Esophagus muscularis mucosa (tissue), 4 donors: Measurements from ENCODE around the gene SUPT3H. TPM values are rescaled to one million over a fixed set of nuclear protein-coding genes. Genes with fewer than 3 reads are reported as not detected.

ENCODE experiments used
- DNase-seq: peaks from one replicate; pipeline ENCODE4 v3.0.0-alpha.2; 2017; ENCODE audit errors: extremely low spot score
- H3K27ac ChIP-seq, 4 donors: fragments of 200-600 bp; sonication (generic); replicated peaks in 1 of 4; 1 replicate in 3 of 4; 2 replicates in 1 of 4; pipeline ENCODE4 v1.5.1; 2016 to 2019; ENCODE audit warnings: mild to moderate bottlenecking in 1 of 4
- H3K27me3 ChIP-seq, 4 donors: fragments of 200-600 bp; sonication (generic); one replicate each; pipeline versions ENCODE4 v1.5.1 to v1.6.0; 2016 to 2019
- H3K36me3 ChIP-seq, 4 donors: fragments of 200-600 bp; sonication (generic); one replicate each; pipeline ENCODE4 v1.5.1; 2016 to 2019
- H3K4me1 ChIP-seq, 4 donors: fragments of 200-600 bp; sonication (generic); one replicate each; pipeline ENCODE4 v1.5.1; 2016 to 2019
- H3K4me3 ChIP-seq, 4 donors: fragments of 200-600 bp; sonication (generic); 1 replicate in 2 of 4; 2 replicates in 2 of 4; pipeline ENCODE4 v1.5.1; 2016 to 2019; ENCODE audit warnings: mild to moderate bottlenecking in 4 of 4, moderate library complexity in 1 of 4
- H3K9me3 ChIP-seq, 4 donors: fragments of 200-600 bp; sonication (generic); 1 replicate in 3 of 4; 2 replicates in 1 of 4; pipeline ENCODE4 v1.5.1; 2016 to 2019
- CTCF ChIP-seq, 3 experiments: fragments of 200-600 bp in 2 of 3; fragments of 450-650 bp in 1 of 3; sonication (generic) in 2 of 3; IDR thresholded peaks; one replicate each; pipeline ENCODE4 v1.5.1; 2017 to 2019; ENCODE audit warnings: antibody characterized with exemption in 3 of 3, mild to moderate bottlenecking in 2 of 3, moderate library complexity in 1 of 3
- EP300 ChIP-seq: sonication (generic); formaldehyde crosslinking; IDR thresholded peaks from one replicate; pipeline ENCODE4 v1.6.1; 2017; ENCODE audit warnings: antibody characterized with exemption
- POLR2A ChIP-seq: fragments of 450-650 bp; IDR thresholded peaks from one replicate; pipeline ENCODE4 v1.6.1; 2017; ENCODE audit warnings: antibody characterized with exemption, moderate library complexity, mild to moderate bottlenecking, low read depth
- POLR2AphosphoS5 ChIP-seq, 2 donors: sonication (generic); formaldehyde crosslinking; IDR thresholded peaks; one replicate each; pipeline ENCODE4 v1.6.1; 2017; ENCODE audit warnings: antibody characterized with exemption in 2 of 2
- WGBS: methylation state at CpG from one replicate; pipeline ENCODE4 v1.1.5; 2018; 5-methylcytosine and 5-hydroxymethylcytosine counted together
- intact Hi-C: fragments of 100-400 bp; cut with DNase I; formaldehyde crosslinking; loops from one replicate; pipeline ENCODE4 v1.15.1; 2023
- total RNA-seq, 4 donors: library from RNA; depleted of rRNA; stranded (reverse); fragments of >200 nt; gene quantifications; one replicate each; pipeline versions ENCODE4 v1.1.0 to v1.2.1, GENCODE V29; 2016

The SUPT3H gene
- total RNA-seq, 4 donors from 2014 or later = 5.1 to 13.3 (median 9.9) TPM

- H3K9me3 ChIP-seq = no peaks in the 10 kb centered on the region
- no peak overlapping the region for H3K4me3 ChIP-seq
- intact Hi-C loops = no loop called here
- TF ChIP-seq POLR2A = no peak
- no peak for TF ChIP-seq CTCF (IDR thresholded peaks at IDR 0.05)
- TF ChIP-seq EP300 = no peak
- TF ChIP-seq POLR2AphosphoS5 (IDR thresholded peaks at IDR 0.05) = no peak
- no peaks in the 10 kb centered on the region for H3K36me3 ChIP-seq
- no peak for DNase-seq
- 94% methylated on average over 1 of the region's 1 CpG for WGBS
- H3K27me3 ChIP-seq = no peaks in the 10 kb centered on the region
- H3K27ac ChIP-seq = no peak overlapping the region
- H3K4me1 ChIP-seq = no peaks in the 10 kb centered on the region
These were observed 535.9 kb downstream of the SUPT3H start for GRCh38 chr6:44841829-44842228.

GRCh38 chr6:44837741-44838140 lies 540.0 kb downstream of the SUPT3H start:
- Histone ChIP-seq H3K4me1 (no peaks in the 10 kb centered on the region), H3K4me3 (no peak overlapping the region), H3K27ac (no peak overlapping the region), H3K27me3 (no peaks in the 10 kb centered on the region), H3K9me3 (no peaks in the 10 kb centered on the region), H3K36me3 (no peaks in the 10 kb centered on the region)
- intact Hi-C loops = no loop called here
- WGBS = 88% methylated on average over 1 of the region's 1 CpG
- no peak for DNase-seq
- TF ChIP-seq POLR2AphosphoS5 (IDR thresholded peaks at IDR 0.05) (no peak), POLR2A (no peak), CTCF (IDR thresholded peaks at IDR 0.05) (no peak), EP300 (no peak)

GRCh38 chr6:44837255-44837654 lies 540.5 kb downstream of the SUPT3H start:
- Histone ChIP-seq H3K36me3 (no peaks in the 10 kb centered on the region), H3K9me3 (no peaks in the 10 kb centered on the region), H3K27me3 (no peaks in the 10 kb centered on the region), H3K27ac (no peak overlapping the region), H3K4me3 (no peak overlapping the region), H3K4me1 (no peaks in the 10 kb centered on the region)
- no peak for TF ChIP-seq EP300
- no peak for TF ChIP-seq CTCF (IDR thresholded peaks at IDR 0.05)
- TF ChIP-seq POLR2A = no peak
- no peak for TF ChIP-seq POLR2AphosphoS5 (IDR thresholded peaks at IDR 0.05)
- intact Hi-C loops = no loop called here
- DNase-seq = no peak

GRCh38 chr6:44833248-44833647 lies 544.5 kb downstream of the SUPT3H start:
- 90% methylated on average over 1 of the region's 1 CpG for WGBS
- Histone ChIP-seq H3K4me3 (no peak overlapping the region), H3K9me3 (no peaks in the 10 kb centered on the region), H3K27me3 (no peaks in the 10 kb centered on the region), H3K36me3 (no peaks in the 10 kb centered on the region), H3K27ac (no peak overlapping the region), H3K4me1 (no peaks in the 10 kb centered on the region)
- DNase-seq = no peak
- intact Hi-C loops = no loop called here
- TF ChIP-seq POLR2AphosphoS5 (IDR thresholded peaks at IDR 0.05) (no peak), CTCF (IDR thresholded peaks at IDR 0.05) (no peak), EP300 (no peak), POLR2A (no peak)

- TF ChIP-seq EP300 (no peak), POLR2AphosphoS5 (IDR thresholded peaks at IDR 0.05) (no peak), POLR2A (no peak), CTCF (IDR thresholded peaks at IDR 0.05) (no peak)
- Histone ChIP-seq H3K27ac (no peak overlapping the region), H3K4me1 (no peaks in the 10 kb centered on the region), H3K36me3 (no peaks in the 10 kb centered on the region), H3K27me3 (no peaks in the 10 kb centered on the region), H3K9me3 (no peaks in the 10 kb centered on the region), H3K4me3 (no peak overlapping the region)
- DNase-seq = no peak
- intact Hi-C loops = no loop called here
- WGBS = 88% methylated on average over 3 of the region's 3 CpGs
These were observed 546.6 kb downstream of the SUPT3H start for GRCh38 chr6:44831002-44831610.
